ENCODE results near the gene USP20. TPM values are rescaled to one million over a fixed set of nuclear protein-coding genes. Genes with fewer than 3 reads are reported as not detected.

Gene USP20
- total RNA-seq, 1 donor: 10.5 TPM

DNA sequence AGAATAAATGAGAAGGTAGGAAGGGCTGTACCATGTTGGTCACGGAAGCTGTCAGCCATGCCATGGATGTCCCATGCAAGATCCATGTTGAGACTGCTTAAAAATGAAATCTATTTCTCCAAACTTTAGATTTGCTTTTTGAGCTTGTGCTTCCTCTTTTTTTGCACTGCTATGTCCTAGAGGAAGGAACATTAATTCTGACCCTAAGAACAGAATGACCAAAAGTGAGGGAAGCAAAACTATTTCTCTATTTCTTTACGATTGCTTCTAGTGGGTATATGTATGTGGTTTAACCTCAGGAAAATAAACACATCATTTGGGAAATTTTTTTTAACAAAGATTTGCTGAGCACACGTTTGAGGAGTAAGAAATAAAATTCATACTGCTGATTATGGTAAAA lies 84.6 kb downstream of the USP20 start:
- no peak overlapping the region for H3K4me3 ChIP-seq (ENCODE audit: insufficient read depth, low read length)
- H3K4me1 ChIP-seq (ENCODE audit: insufficient read depth, low read length): no peaks in the 10 kb centered on the region
- no peak overlapping the region for H3K27ac ChIP-seq (ENCODE audit: low read depth, low read length)
- no peaks in the 10 kb centered on the region for H3K79me2 ChIP-seq (ENCODE audit: insufficient read depth, low read length)
- H3K4me2 ChIP-seq (ENCODE audit: insufficient read depth, low read length): no peak overlapping the region
- TF ChIP-seq, protein P1, sequence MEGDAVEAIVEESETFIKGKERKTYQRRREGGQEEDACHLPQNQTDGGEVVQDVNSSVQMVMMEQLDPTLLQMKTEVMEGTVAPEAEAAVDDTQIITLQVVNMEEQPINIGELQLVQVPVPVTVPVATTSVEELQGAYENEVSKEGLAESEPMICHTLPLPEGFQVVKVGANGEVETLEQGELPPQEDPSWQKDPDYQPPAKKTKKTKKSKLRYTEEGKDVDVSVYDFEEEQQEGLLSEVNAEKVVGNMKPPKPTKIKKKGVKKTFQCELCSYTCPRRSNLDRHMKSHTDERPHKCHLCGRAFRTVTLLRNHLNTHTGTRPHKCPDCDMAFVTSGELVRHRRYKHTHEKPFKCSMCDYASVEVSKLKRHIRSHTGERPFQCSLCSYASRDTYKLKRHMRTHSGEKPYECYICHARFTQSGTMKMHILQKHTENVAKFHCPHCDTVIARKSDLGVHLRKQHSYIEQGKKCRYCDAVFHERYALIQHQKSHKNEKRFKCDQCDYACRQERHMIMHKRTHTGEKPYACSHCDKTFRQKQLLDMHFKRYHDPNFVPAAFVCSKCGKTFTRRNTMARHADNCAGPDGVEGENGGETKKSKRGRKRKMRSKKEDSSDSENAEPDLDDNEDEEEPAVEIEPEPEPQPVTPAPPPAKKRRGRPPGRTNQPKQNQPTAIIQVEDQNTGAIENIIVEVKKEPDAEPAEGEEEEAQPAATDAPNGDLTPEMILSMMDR (IDR thresholded peaks at IDR 0.05; ENCODE audit: extremely low read depth, low read depth, low read length): no peak
- no peak overlapping the region for H2AFZ ChIP-seq (ENCODE audit: low read length)
- DNase-seq (ENCODE audit: insufficient read length, low spot score, missing footprints): no peak
- H4K20me1 ChIP-seq (ENCODE audit: insufficient read depth, low read length): no peaks in the 10 kb centered on the region
- no peaks in the 10 kb centered on the region for H3K27me3 ChIP-seq (ENCODE audit: insufficient read depth, low read length)
- H3K9me3 ChIP-seq (ENCODE audit: low read depth, low read length): no peaks in the 10 kb centered on the region
- H3K36me3 ChIP-seq (ENCODE audit: insufficient read depth, low read length): peaks cover 12% of the 10 kb centered on the region

DNA sequence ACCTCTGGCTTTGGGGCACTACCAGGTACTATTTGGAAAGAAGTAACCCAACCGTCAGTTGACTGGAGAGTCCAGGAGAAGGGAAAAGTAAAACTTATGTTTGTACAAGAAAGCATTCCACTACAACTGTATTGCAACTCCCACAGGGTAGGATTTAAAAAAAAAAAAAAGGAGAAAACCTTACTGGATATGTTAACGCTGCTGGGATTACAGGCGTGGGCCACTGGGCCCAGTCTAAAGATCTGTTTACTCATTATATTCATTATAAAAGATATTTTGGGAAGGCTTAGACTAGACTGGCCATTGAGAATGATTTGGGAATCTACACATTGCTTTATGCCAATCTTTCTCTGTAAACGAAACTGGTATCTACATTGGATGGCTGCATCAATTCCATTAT lies 86.6 kb downstream of the USP20 start:
- TF ChIP-seq, protein P1 (IDR thresholded peaks at IDR 0.05; ENCODE audit: extremely low read depth, low read depth, low read length): no peak
- DNase-seq (ENCODE audit: insufficient read length, low spot score, missing footprints): no peak
- no peak overlapping the region for H2AFZ ChIP-seq (ENCODE audit: low read length)
- H3K79me2 ChIP-seq (ENCODE audit: insufficient read depth, low read length): no peaks in the 10 kb centered on the region
- H3K27me3 ChIP-seq (ENCODE audit: insufficient read depth, low read length): no peaks in the 10 kb centered on the region
- H3K27ac ChIP-seq (ENCODE audit: low read depth, low read length): no peak overlapping the region
- peaks cover 23% of the 10 kb centered on the region for H3K36me3 ChIP-seq (ENCODE audit: insufficient read depth, low read length)
- no peak overlapping the region for H3K4me3 ChIP-seq (ENCODE audit: insufficient read depth, low read length)
- H4K20me1 ChIP-seq (ENCODE audit: insufficient read depth, low read length): no peaks in the 10 kb centered on the region
- no peak overlapping the region for H3K4me2 ChIP-seq (ENCODE audit: insufficient read depth, low read length)
- H3K9me3 ChIP-seq (ENCODE audit: low read depth, low read length): no peaks in the 10 kb centered on the region
- H3K4me1 ChIP-seq (ENCODE audit: insufficient read depth, low read length): no peaks in the 10 kb centered on the region

DNA sequence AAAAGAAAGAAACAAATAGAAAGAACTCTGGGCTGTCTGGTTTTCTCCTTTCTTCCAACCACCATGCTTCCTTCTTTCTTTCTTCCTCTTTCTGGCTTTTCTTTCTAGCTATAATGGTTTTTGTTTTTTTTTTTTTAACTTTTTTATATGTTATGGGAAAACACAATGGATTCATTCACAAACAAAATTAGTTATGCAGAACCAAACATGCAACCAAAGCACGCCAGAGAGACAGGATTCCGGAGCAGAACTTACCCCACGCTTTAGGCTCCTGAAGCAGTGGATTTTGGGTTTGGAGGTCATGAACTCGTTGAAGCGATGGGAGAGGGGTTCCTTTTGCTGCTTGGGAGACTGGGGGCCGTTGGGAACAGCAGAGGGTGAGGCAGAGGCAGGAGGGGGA lies 88.3 kb downstream of the USP20 start:
- Histone ChIP-seq H3K4me3 (ENCODE audit: insufficient read depth, low read length) (no peak overlapping the region), H3K27ac (ENCODE audit: low read depth, low read length) (no peak overlapping the region), H3K4me1 (ENCODE audit: insufficient read depth, low read length) (no peaks in the 10 kb centered on the region), H3K9me3 (ENCODE audit: low read depth, low read length) (no peaks in the 10 kb centered on the region), H3K36me3 (ENCODE audit: insufficient read depth, low read length) (peaks cover 27% of the 10 kb centered on the region), H3K27me3 (ENCODE audit: insufficient read depth, low read length) (no peaks in the 10 kb centered on the region), H3K79me2 (ENCODE audit: insufficient read depth, low read length) (no peaks in the 10 kb centered on the region), H3K4me2 (ENCODE audit: insufficient read depth, low read length) (no peak overlapping the region), H4K20me1 (ENCODE audit: insufficient read depth, low read length) (no peaks in the 10 kb centered on the region), H2AFZ (ENCODE audit: low read length) (no peak overlapping the region)
- TF ChIP-seq, protein P1 (IDR thresholded peaks at IDR 0.05; ENCODE audit: extremely low read depth, low read depth, low read length): no peak
- DNase-seq (ENCODE audit: insufficient read length, low spot score, missing footprints): no peak

DNA sequence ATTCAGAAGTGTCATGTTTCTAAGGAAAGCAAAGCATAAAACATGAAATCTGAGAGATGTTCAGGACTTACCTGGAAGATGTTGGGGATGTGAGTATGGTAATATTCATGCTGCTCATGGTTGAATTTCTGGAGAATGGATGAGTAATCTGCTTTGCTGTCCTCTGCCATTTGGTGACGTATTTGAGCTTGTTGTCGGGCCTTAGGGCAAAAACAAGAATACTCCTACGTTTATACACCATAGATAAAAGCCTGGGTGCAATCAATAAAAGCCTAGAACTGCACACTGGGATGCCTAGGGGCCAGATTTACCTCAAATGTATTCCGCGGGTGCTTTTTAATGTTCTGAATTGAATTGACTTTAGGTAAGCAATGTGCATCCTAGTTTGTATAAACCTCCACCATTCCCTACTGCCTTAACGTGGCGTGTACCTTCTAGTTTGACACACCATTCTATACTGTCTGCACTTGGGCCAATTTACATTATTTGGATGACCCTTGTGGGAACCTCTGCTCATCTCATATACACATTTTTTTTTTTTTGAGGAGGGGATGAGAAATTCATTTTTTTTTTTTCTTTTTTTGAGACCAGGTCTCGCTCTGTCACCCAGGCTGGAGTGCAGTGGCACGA lies 94.4 kb downstream of the USP20 start:
- Histone ChIP-seq H3K36me3 (ENCODE audit: insufficient read depth, low read length) (peaks cover 17% of the 10 kb centered on the region), H4K20me1 (ENCODE audit: insufficient read depth, low read length) (no peaks in the 10 kb centered on the region), H3K4me3 (ENCODE audit: insufficient read depth, low read length) (no peak overlapping the region), H3K27ac (ENCODE audit: low read depth, low read length) (no peak overlapping the region), H3K27me3 (ENCODE audit: insufficient read depth, low read length) (no peaks in the 10 kb centered on the region), H3K4me2 (ENCODE audit: insufficient read depth, low read length) (no peak overlapping the region), H3K9me3 (ENCODE audit: low read depth, low read length) (no peaks in the 10 kb centered on the region), H3K79me2 (ENCODE audit: insufficient read depth, low read length) (no peaks in the 10 kb centered on the region), H3K4me1 (ENCODE audit: insufficient read depth, low read length) (peaks cover 17% of the 10 kb centered on the region), H2AFZ (ENCODE audit: low read length) (no peak overlapping the region)
- TF ChIP-seq, protein P1 (IDR thresholded peaks at IDR 0.05; ENCODE audit: extremely low read depth, low read depth, low read length): no peak
- no peak for DNase-seq (ENCODE audit: insufficient read length, low spot score, missing footprints)
